ENCODE results near the gene VARS2.
A peak's percentile ranks its signal among the peaks of the same experiment; 100 is the strongest.

VARS2 gene

DNA sequence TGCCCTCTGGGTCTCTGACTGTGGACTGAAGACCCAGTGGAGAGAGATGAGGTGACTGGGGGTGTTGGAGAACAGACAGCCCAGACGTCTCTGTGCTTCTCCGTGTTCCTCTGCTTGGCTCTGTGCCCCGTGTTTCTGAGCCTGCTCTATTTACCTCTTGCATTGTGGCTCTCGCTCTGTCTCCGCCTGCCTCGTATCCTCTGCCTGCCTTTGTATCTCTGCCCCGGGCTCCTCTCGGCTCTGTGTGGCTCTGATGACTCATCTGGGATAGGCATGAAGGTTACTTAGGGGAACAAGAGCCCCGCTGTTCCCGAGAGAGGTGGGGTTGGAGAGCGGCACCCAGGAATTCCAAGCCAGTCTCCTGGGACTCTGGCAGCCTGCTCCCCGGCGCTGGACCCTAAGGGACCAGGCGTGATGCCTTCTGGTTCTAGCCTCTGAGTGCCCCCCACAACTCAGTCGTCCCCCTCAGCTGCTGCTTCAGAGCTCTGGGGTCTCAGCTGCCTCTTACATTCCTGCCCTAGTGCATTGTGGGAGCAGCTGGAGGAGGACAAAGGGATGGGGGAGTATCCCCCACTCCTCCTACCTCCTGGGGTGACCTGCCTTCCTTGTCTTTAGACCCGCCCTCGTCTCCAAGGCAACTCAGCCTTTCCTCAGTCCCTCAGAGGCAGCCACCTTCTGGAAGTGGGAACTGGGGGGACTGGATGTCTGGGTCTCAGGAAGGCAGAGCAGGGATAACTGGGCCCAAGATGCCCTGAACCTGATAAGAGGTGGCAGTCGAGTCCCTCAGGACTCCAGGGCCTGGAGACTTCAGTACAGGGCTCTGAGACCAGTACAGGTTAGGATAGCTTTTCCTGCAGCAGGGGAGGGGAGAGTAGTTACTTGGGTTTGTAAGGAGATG lies 27.8 kb upstream of the VARS2 start:
- 5% methylated on average over 18 of the region's 18 CpGs for WGBS
- Histone ChIP-seq H3K4me1 (ENCODE audit: insufficient read depth, low read length) (peaks cover 46% of the 10 kb centered on the region), H3K4me3 (ENCODE audit: low read length) (peak overlapping the region; percentile 72), H3K27ac (ENCODE audit: low read depth, low read length) (peak overlapping the region; percentile 89), H3K27me3 (ENCODE audit: insufficient read depth, low read length) (no peaks in the 10 kb centered on the region), H3K9me3 (ENCODE audit: insufficient read depth, low read depth, low read length) (no peaks in the 10 kb centered on the region), H3K36me3 (ENCODE audit: insufficient read depth, low read length) (peaks cover 35% of the 10 kb centered on the region), H3K9ac (ENCODE audit: low read depth, low read length) (peak overlapping the region; percentile 61)

DNA sequence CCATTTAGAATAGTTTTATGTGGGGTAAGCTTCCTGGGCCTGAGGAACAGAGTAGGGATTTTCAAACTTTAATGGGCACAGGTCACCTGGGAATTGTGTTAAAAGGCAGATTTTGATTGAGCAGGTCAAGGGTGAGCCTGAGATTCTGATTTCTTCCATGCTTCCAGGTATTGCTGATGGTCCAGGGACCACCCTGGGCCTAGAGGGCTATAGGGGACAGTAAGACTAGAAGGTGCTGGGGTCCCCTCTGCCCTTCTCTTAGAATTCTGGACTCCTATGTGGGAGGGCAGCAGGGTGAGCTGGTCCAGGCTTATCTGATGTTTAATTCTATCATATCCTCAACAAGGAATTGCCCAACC lies 27.2 kb upstream of the VARS2 start:
- Histone ChIP-seq H3K27me3 (ENCODE audit: insufficient read depth, low read length) (no peaks in the 10 kb centered on the region), H3K9ac (ENCODE audit: low read depth, low read length) (no peak overlapping the region), H3K27ac (ENCODE audit: low read depth, low read length) (peak overlapping the region; percentile 89), H3K4me3 (ENCODE audit: low read length) (peak overlapping the region; percentile 72), H3K36me3 (ENCODE audit: insufficient read depth, low read length) (peaks cover 41% of the 10 kb centered on the region), H3K9me3 (ENCODE audit: insufficient read depth, low read depth, low read length) (no peaks in the 10 kb centered on the region), H3K4me1 (ENCODE audit: insufficient read depth, low read length) (peaks cover 40% of the 10 kb centered on the region)

DNA sequence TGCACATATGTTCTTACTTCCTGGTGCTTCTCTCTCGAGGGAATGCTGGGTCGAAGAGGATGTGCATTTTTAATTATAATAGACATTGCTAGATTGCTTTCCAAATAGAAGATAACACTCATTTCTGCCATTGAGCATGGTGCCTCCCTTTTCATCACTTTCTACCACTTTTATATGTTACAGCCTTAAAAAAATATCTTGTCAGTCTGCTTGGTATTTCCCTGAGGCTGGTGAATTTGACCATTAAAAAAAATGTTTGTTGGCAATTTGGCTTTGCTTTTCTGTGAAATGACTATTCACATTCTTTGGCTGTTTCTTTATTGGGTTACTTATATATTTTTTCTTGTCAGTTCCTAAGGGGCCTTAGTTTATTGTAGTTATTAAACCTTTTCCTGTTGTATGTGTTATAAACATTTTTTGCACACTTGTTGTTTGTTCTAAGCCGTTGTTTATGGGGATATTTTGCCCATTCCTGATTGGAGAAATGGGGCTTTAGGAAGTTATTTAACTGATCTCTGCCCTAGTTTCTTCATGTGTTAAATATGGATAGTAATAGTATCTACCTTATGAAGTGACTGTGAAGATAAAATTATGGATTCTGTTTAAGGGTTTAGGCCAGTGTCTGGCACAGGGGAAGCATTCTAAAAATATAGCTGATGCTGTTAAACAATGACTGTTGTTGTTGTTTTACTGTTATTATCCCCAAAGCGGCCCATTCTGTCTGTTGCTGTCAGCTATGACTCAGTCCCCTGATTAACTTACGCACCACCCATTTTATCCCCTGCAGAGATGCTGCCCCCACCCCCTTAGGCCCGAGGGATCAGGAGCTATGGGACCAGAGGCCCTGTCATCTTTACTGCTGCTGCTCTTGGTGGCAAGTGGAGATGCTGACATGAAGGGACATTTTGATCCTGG lies 25.9 kb upstream of the VARS2 start:
- WGBS, result 77% methylated on average over 6 of the region's 6 CpGs
- no peak overlapping the region for H3K9ac ChIP-seq (ENCODE audit: low read depth, low read length)
- H3K27ac ChIP-seq (ENCODE audit: low read depth, low read length), result no peak overlapping the region
- H3K36me3 ChIP-seq (ENCODE audit: insufficient read depth, low read length), result peaks cover 54% of the 10 kb centered on the region
- H3K9me3 ChIP-seq (ENCODE audit: insufficient read depth, low read depth, low read length), result no peaks in the 10 kb centered on the region
- H3K27me3 ChIP-seq (ENCODE audit: insufficient read depth, low read length), result no peaks in the 10 kb centered on the region
- no peak overlapping the region for H3K4me3 ChIP-seq (ENCODE audit: low read length)
- peaks cover 32% of the 10 kb centered on the region for H3K4me1 ChIP-seq (ENCODE audit: insufficient read depth, low read length)

DNA sequence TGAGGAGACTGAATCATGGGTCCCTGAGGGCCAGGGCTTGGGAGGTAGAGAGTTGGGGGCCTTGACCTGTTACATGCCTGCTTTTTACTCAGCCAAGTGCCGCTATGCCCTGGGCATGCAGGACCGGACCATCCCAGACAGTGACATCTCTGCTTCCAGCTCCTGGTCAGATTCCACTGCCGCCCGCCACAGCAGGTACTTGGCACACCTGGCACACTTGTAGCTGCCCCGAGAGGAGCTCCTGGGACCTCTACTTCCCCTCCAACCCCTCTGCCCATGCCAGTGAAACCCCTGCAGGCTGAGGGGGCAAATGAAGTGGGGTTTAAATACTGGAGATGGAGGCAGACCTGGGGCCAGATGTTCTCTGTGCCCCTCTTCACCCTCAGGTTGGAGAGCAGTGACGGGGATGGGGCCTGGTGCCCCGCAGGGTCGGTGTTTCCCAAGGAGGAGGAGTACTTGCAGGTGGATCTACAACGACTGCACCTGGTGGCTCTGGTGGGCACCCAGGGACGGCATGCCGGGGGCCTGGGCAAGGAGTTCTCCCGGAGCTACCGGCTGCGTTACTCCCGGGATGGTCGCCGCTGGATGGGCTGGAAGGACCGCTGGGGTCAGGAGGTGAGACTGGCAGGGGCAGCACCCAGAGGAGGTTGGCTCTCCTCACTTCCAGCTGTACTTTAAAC lies 25.1 kb upstream of the VARS2 start:
- WGBS, result 95% methylated on average over 18 of the region's 18 CpGs
- Histone ChIP-seq H3K36me3 (ENCODE audit: insufficient read depth, low read length) (peaks cover 62% of the 10 kb centered on the region), H3K27ac (ENCODE audit: low read depth, low read length) (no peak overlapping the region), H3K9me3 (ENCODE audit: insufficient read depth, low read depth, low read length) (no peaks in the 10 kb centered on the region), H3K4me1 (ENCODE audit: insufficient read depth, low read length) (peaks cover 32% of the 10 kb centered on the region), H3K27me3 (ENCODE audit: insufficient read depth, low read length) (no peaks in the 10 kb centered on the region), H3K4me3 (ENCODE audit: low read length) (no peak overlapping the region), H3K9ac (ENCODE audit: low read depth, low read length) (no peak overlapping the region)

DNA sequence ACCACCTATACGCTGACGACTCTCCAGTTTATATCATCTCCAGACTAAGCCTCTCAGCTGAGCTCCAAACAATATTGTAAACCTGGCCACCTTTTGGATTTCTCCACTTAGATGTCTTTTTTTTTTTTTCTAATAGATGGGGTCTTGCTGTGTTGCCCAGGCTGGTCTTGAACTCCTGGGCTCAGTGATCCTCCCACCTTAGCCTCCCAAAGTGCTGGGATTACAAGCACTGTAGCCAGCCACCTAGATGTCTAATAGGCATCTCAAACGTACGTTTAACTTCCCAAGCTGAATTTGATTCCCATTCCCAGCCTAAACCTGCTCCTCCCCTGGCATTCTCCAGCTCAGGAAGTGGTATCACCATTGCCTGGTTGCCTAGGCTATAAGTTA lies 24.5 kb upstream of the VARS2 start:
- H3K27me3 ChIP-seq (ENCODE audit: insufficient read depth, low read length), result no peaks in the 10 kb centered on the region
- peaks cover 67% of the 10 kb centered on the region for H3K36me3 ChIP-seq (ENCODE audit: insufficient read depth, low read length)
- peaks cover 32% of the 10 kb centered on the region for H3K4me1 ChIP-seq (ENCODE audit: insufficient read depth, low read length)
- WGBS, result 79% methylated on average over 4 of the region's 4 CpGs
- no peaks in the 10 kb centered on the region for H3K9me3 ChIP-seq (ENCODE audit: insufficient read depth, low read depth, low read length)
- no peak overlapping the region for H3K4me3 ChIP-seq (ENCODE audit: low read length)
- no peak overlapping the region for H3K27ac ChIP-seq (ENCODE audit: low read depth, low read length)
- H3K9ac ChIP-seq (ENCODE audit: low read depth, low read length), result no peak overlapping the region

DNA sequence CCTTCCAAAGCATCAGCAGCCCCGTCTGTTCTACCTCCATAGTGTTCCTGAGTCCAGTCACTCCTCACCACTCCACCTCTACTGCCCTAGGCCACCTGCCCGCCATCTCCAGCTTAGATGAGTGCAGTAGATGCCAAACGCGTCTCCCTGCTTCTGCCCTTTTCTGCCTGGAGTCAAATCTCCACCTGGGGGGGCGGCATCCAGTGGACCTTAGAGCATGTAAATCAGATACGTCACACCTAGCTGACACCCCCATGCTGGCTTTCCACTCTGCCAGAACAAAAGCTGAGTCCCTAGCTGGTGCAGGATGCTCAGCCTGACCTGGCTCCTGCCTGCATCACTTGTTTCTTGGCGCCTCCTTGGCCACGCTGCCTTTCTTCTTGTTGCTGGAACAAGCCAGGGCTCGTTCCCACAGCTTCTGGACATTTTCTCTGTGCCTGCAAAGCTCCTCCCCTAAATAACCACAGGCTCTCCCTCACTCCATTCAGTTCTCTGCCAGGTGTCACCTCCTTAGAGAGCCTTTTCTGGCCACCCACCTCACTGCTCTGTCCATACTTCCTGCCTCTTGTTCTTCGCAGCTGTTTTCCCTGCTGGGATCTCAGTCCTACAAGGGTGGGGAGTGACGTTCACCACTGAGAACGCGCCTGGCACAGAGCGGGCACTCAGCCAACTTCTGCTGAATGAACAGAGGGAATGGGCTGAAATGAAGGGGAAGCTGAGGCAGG lies 24.0 kb upstream of the VARS2 start:
- Histone ChIP-seq H3K27ac (ENCODE audit: low read depth, low read length) (0 out of 2 replicates have a peak overlapping the region, but pooled peaks have one; percentile 29), H3K4me1 (ENCODE audit: insufficient read depth, low read length) (peaks cover 31% of the 10 kb centered on the region), H3K36me3 (ENCODE audit: insufficient read depth, low read length) (peaks cover 73% of the 10 kb centered on the region), H3K9ac (ENCODE audit: low read depth, low read length) (no peak overlapping the region), H3K9me3 (ENCODE audit: insufficient read depth, low read depth, low read length) (no peaks in the 10 kb centered on the region), H3K27me3 (ENCODE audit: insufficient read depth, low read length) (no peaks in the 10 kb centered on the region), H3K4me3 (ENCODE audit: low read length) (no peak overlapping the region)
- 90% methylated on average over 14 of the region's 14 CpGs for WGBS

DNA sequence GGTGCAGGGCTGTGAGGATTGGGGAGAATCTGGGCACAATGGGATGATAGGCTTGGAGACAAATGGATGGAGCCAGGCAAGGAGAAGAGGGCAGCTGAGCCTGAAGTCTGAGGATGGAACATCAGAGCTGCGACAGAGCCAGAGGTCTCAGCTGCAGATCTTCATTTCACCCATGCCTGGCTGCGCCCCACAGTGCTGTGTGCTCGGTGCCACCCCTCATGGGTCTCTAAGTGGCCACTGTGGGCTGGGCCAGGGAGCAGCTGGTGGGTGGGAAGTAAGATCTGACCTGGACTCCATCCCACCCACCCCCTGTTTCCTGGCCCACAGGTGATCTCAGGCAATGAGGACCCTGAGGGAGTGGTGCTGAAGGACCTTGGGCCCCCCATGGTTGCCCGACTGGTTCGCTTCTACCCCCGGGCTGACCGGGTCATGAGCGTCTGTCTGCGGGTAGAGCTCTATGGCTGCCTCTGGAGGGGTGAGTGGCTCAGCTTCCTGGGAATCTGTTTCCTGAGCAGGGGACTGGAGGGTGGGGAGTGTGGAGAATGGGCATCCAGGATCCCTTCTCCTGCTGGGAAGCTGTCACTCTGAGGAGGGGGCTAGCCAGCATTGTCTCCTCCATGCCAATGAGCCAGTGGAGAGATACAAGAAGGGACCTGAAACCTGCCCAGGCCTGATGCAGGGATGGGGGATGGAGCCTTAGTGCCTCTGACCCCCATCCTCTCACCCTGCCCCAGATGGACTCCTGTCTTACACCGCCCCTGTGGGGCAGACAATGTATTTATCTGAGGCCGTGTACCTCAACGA lies 23.2 kb upstream of the VARS2 start:
- Histone ChIP-seq H3K27ac (ENCODE audit: low read depth, low read length) (0 out of 2 replicates have a peak overlapping the region, but pooled peaks have one; percentile 29), H3K27me3 (ENCODE audit: insufficient read depth, low read length) (no peaks in the 10 kb centered on the region), H3K36me3 (ENCODE audit: insufficient read depth, low read length) (peaks cover 81% of the 10 kb centered on the region), H3K9ac (ENCODE audit: low read depth, low read length) (no peak overlapping the region), H3K4me3 (ENCODE audit: low read length) (no peak overlapping the region), H3K9me3 (ENCODE audit: insufficient read depth, low read depth, low read length) (no peaks in the 10 kb centered on the region), H3K4me1 (ENCODE audit: insufficient read depth, low read length) (peaks cover 24% of the 10 kb centered on the region)
- WGBS, result 88% methylated on average over 12 of the region's 12 CpGs

DNA sequence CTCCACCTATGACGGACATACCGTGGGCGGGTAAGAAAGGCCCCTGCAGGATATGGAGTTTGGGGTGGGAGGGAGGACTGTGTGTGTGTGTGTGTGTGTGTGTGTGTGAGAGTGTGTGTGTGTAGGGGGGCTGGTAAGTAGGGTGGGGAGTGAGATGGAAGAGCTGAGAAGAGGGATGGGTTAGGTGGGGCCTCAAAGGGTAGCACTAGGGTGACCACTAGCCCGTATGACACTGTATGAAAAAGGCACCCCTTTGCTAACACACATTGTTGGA lies 22.7 kb upstream of the VARS2 start:
- Histone ChIP-seq H3K9me3 (ENCODE audit: insufficient read depth, low read depth, low read length) (no peaks in the 10 kb centered on the region), H3K4me1 (ENCODE audit: insufficient read depth, low read length) (peaks cover 23% of the 10 kb centered on the region), H3K4me3 (ENCODE audit: low read length) (no peak overlapping the region), H3K9ac (ENCODE audit: low read depth, low read length) (no peak overlapping the region), H3K36me3 (ENCODE audit: insufficient read depth, low read length) (peaks cover 86% of the 10 kb centered on the region), H3K27ac (ENCODE audit: low read depth, low read length) (no peak overlapping the region), H3K27me3 (ENCODE audit: insufficient read depth, low read length) (no peaks in the 10 kb centered on the region)
- WGBS, result 91% methylated on average over 4 of the region's 4 CpGs

DNA sequence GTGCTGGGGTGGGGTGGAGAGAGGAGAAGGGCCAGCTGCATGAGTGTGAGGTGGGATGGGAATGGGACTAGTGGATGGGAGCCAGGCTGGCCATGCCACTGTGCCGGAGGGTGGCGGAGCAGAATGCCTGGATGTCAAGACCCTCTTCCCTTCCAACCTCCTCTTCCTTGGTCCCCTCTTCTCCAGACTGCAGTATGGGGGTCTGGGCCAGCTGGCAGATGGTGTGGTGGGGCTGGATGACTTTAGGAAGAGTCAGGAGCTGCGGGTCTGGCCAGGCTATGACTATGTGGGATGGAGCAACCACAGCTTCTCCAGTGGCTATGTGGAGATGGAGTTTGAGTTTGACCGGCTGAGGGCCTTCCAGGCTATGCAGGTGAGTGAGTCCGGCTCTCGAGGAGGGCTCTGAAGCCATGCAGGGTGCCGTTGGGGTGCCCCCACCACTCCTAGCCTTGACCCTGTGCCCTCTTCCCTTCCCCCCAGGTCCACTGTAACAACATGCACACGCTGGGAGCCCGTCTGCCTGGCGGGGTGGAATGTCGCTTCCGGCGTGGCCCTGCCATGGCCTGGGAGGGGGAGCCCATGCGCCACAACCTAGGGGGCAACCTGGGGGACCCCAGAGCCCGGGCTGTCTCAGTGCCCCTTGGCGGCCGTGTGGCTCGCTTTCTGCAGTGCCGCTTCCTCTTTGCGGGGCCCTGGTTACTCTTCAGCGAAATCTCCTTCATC lies 22.1 kb upstream of the VARS2 start:
- H3K4me1 ChIP-seq (ENCODE audit: insufficient read depth, low read length), result peaks cover 17% of the 10 kb centered on the region
- 92% methylated on average over 19 of the region's 21 CpGs for WGBS

More for the DNA sequence above, 22.1 kb upstream of the VARS2 start:
- Histone ChIP-seq H3K27me3 (ENCODE audit: insufficient read depth, low read length) (no peaks in the 10 kb centered on the region), H3K9me3 (ENCODE audit: insufficient read depth, low read depth, low read length) (no peaks in the 10 kb centered on the region), H3K27ac (ENCODE audit: low read depth, low read length) (no peak overlapping the region), H3K36me3 (ENCODE audit: insufficient read depth, low read length) (peaks cover 92% of the 10 kb centered on the region), H3K9ac (ENCODE audit: low read depth, low read length) (no peak overlapping the region), H3K4me3 (ENCODE audit: low read length) (no peak overlapping the region)
